Measurements from ENCODE around the gene MSS51.

DNA sequence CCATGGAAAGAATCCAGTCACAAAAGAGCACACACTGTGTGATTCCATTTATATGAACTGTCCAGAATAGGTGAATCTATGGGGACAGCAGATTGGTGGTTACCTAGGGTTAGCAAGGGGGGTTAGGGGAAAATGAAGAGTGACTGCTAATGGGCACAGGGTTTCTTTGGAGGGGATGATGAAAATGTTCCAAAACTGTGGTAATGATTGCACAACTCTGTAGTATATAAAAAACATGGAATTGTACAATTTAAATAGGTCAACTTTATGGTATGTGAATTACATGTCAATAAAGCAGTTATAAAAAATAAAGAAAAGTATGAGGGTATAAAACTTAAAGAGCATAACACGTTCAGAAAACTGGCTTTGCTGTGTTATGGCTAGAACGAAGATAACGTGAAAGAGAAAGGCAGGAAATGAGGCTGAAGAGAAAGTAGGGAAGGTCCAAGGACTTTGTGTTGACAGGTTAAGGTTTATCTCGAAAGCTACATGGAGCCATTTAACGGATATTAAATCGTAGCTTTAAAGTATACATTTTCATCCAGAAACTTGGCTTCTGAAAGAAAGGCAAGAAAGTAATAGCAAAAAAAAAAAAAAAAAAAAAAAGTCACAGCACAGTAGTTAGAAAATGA lies 26.4 kb upstream of the MSS51 start:
- no peak for TF ChIP-seq POLR2A (IDR thresholded peaks at IDR 0.05; ENCODE audit: low read length)
- TF ChIP-seq GATA1 (IDR thresholded peaks at IDR 0.05; ENCODE audit: low read depth, low read length) = no peak
